HepG2 (cell line): ENCODE results near the gene MFNG. TPM values are rescaled to one million over a fixed set of nuclear protein-coding genes. Genes with fewer than 3 reads are reported as not detected.

Experiments
- CCAR2 ChIP-seq: fragments of 200-400 bp; formaldehyde crosslinking; optimal IDR thresholded peaks from 2 replicates; pipeline ENCODE3; 2018; ENCODE audit warnings: low read depth, mild to moderate bottlenecking, low read length, moderate library complexity
- EEA1 ChIP-seq: sonication (generic); formaldehyde crosslinking; IDR thresholded peaks from 2 replicates; pipeline ENCODE4 v1.5.1; 2020; ENCODE audit warnings: mild to moderate bottlenecking, missing genetic modification reagents, borderline replicate concordance
- FOXP1 ChIP-seq, 2 experiments: fragments of 450-650 bp in 1 of 2; IDR thresholded peaks; 2 replicates each; pipeline ENCODE4 v1.6.1; 2017 to 2018; ENCODE audit warnings: antibody characterized with exemption in 1 of 2
- GPBP1L1 ChIP-seq: sonication (generic); formaldehyde crosslinking; IDR thresholded peaks from 2 replicates; pipeline ENCODE4 v1.5.0; 2020; ENCODE audit warnings: mild to moderate bottlenecking, missing genetic modification reagents
- MTA1 ChIP-seq: sonication (generic); formaldehyde crosslinking; IDR thresholded peaks from 2 replicates; pipeline ENCODE4 v1.4.0; 2020; ENCODE audit warnings: missing genetic modification reagents, mild to moderate bottlenecking, borderline replicate concordance
- POLR2A ChIP-seq, 2 experiments: IDR thresholded peaks; 2 replicates each; pipeline ENCODE4 v1.6.1; 2011; ENCODE audit warnings: low read depth in 2 of 2, low read length in 2 of 2, mild to moderate bottlenecking in 1 of 2, moderate library complexity in 1 of 2; ENCODE audit not compliant: insufficient read depth in 1 of 2
- RBM39 ChIP-seq: fragments of 200-400 bp; formaldehyde crosslinking; IDR thresholded peaks from one replicate; pipeline ENCODE4 v1.6.1; 2018; ENCODE audit warnings: antibody characterized with exemption, mild to moderate bottlenecking, low read depth, low read length; ENCODE audit not compliant: poor library complexity, severe bottlenecking
- REST ChIP-seq, 2 experiments: IDR thresholded peaks; 2 replicates each; pipeline ENCODE4 v1.6.1; 2011 to 2012; ENCODE audit warnings: low read length in 2 of 2, borderline replicate concordance in 1 of 2, low read depth in 1 of 2, mild to moderate bottlenecking in 1 of 2, moderate library complexity in 1 of 2
- RFX5 ChIP-seq: IDR thresholded peaks from 2 replicates; pipeline ENCODE4 v1.6.1; 2011; ENCODE audit warnings: low read depth, low read length, improper control_type of control experiment
- SP2 ChIP-seq: sonication (generic); formaldehyde crosslinking; IDR thresholded peaks from 2 replicates; pipeline ENCODE4 v1.5.1; 2020; ENCODE audit warnings: mild to moderate bottlenecking, missing genetic modification reagents
- THRA ChIP-seq: sonication (generic); formaldehyde crosslinking; IDR thresholded peaks from 2 replicates; pipeline ENCODE4 v1.4.0; 2020; ENCODE audit warnings: missing genetic modification reagents, borderline replicate concordance
- THYN1 ChIP-seq: sonication (generic); formaldehyde crosslinking; IDR thresholded peaks from 2 replicates; pipeline ENCODE4 v1.8.1; 2023; ENCODE audit warnings: low read depth, mild to moderate bottlenecking, moderate library complexity, missing genetic modification reagents, borderline replicate concordance
- TRIM22 ChIP-seq: fragments of 450-650 bp; IDR thresholded peaks from 2 replicates; pipeline ENCODE4 v1.6.1; 2017
- ZMAT3 ChIP-seq: sonication (generic); formaldehyde crosslinking; conservative IDR thresholded peaks from 2 replicates; pipeline ENCODE4 v1.7.0; 2021; ENCODE audit warnings: missing genetic modification reagents
- ZNF12 ChIP-seq: sonication (generic); formaldehyde crosslinking; IDR thresholded peaks from 2 replicates; pipeline ENCODE4 v1.5.0; 2020; ENCODE audit warnings: missing genetic modification reagents
- ZNF234 ChIP-seq: sonication (generic); formaldehyde crosslinking; conservative IDR thresholded peaks from 2 replicates; pipeline ENCODE4 v1.5.1; 2020; ENCODE audit warnings: mild to moderate bottlenecking, missing genetic modification reagents
- ZNF446 ChIP-seq: sonication (generic); formaldehyde crosslinking; IDR thresholded peaks from 2 replicates; pipeline ENCODE4 v1.5.0; 2020; ENCODE audit warnings: mild to moderate bottlenecking, missing genetic modification reagents
- ZNF576 ChIP-seq: sonication (generic); formaldehyde crosslinking; IDR thresholded peaks from 2 replicates; pipeline ENCODE4 v1.4.0; 2020; ENCODE audit warnings: mild to moderate bottlenecking, missing genetic modification reagents
- ZNF616 ChIP-seq: sonication (generic); formaldehyde crosslinking; IDR thresholded peaks from 2 replicates; pipeline ENCODE4 v1.5.0; 2020; ENCODE audit warnings: low read depth, mild to moderate bottlenecking, missing genetic modification reagents
- ZNF784 ChIP-seq: sonication (generic); formaldehyde crosslinking; IDR thresholded peaks from 2 replicates; pipeline ENCODE4 v1.5.1; 2020; ENCODE audit warnings: missing genetic modification reagents, mild to moderate bottlenecking, borderline replicate concordance
- polyA plus RNA-seq, 8 experiments: library from polyadenylated mRNA; depleted of rRNA in 3 of 8; stranded (reverse) in 7 of 8; unstranded in 1 of 8; fragments of >200 nt; fragmentation: Illumina TruSeq in 4 of 8; extraction: Trizol in 4 of 8; gene quantifications; 2 replicates each; pipeline versions ENCODE4 v1.2.1 to v1.2.3, GENCODE V29; 2011 to 2016; ENCODE audit warnings: low read depth in 4 of 8, missing spikeins in 1 of 8, mixed read lengths in 1 of 8; ENCODE audit not compliant: insufficient read depth in 1 of 8
- total RNA-seq, 5 experiments: library from RNA; depleted of rRNA; stranded (reverse); fragments of >200 nt; fragmentation: Illumina TruSeq; extraction: Trizol; gene quantifications; 2 replicates each; pipeline ENCODE4 v1.2.3, GENCODE V29; 2016; ENCODE audit warnings: low read depth in 1 of 5

Gene MFNG
- total and polyA plus RNA-seq, 2 of the 13 experiments (the other 11 are each of a cell fraction or from before 2014, with no cell fraction given), result 1.0 to 11.7 TPM

GRCh38 chr22:37488337-37489135 lies 2.4 kb upstream of the MFNG start (continued):
- TF ChIP-seq THRA (no peak), ZNF784 (CRISPR knock-in tag) (peak; percentile 73; the same call in 1 of the 2 replicates), ZMAT3 (CRISPR knock-in tag) (peak; percentile 60; the same call in 1 of the 2 replicates), FOXP1 (IDR thresholded peaks at IDR 0.05) (no peak), FOXP1 (CRISPR knock-in tag; IDR thresholded peaks at IDR 0.05) (0 out of 2 replicates have a peak, but pooled peaks have one; percentile 59), RBM39 (no peak), POLR2A (IDR thresholded peaks at IDR 0.05; ENCODE audit: insufficient read depth in 1 of 2, low read depth in 2 of 2, low read length in 2 of 2) (peak in 1 of 2 experiments; percentile 35; a peak in 1 of 4 replicates), REST (IDR thresholded peaks at IDR 0.05; ENCODE audit: borderline replicate concordance in 1 of 2, low read depth in 1 of 2, low read length in 2 of 2) (no peak), ZNF446 (CRISPR knock-in tag) (no peak), MTA1 (CRISPR knock-in tag) (peak; percentile 44; the same call in 1 of the 2 replicates), TRIM22 (no peak), ZNF576 (CRISPR knock-in tag) (no peak), THYN1 (CRISPR knock-in tag) (no peak), CCAR2 (no peak), ZNF234 (CRISPR knock-in tag) (no peak; the same call in 1 of the 2 replicates), RFX5 (no peak), GPBP1L1 (CRISPR knock-in tag) (no peak), ZNF12 (no peak), SP2 (CRISPR knock-in tag) (no peak), ZNF616 (CRISPR knock-in tag) (no peak), EEA1 (no peak)
